Gastrocnemius medialis (tissue), 4 donors: ENCODE measurements around the gene ESR1. TPM values are rescaled to one million over a fixed set of nuclear protein-coding genes. Genes with fewer than 3 reads are reported as not detected.

Experiments
- ATAC-seq, 2 donors: fragments of 150-250 bp; one replicate each; pipeline ENCODE4 v1.9.1; 2016
- DNase-seq, 2 donors: peaks; one replicate each; pipeline ENCODE4 v3.0.0-alpha.2; 2019
- H3K27ac ChIP-seq, 4 donors: fragments of 200-600 bp; sonication (generic); 1 replicate in 1 of 4; 2 replicates in 3 of 4; pipeline ENCODE4 v1.5.1; 2016 to 2018; ENCODE audit warnings: mild to moderate bottlenecking in 2 of 4, moderate library complexity in 1 of 4
- H3K27me3 ChIP-seq, 3 donors: fragments of 200-600 bp; sonication (generic) in 2 of 3; 1 replicate in 1 of 3; 2 replicates in 2 of 3; pipeline versions ENCODE4 v1.5.1 to v1.6.0; 2016 to 2019; ENCODE audit warnings: mild to moderate bottlenecking in 1 of 3, moderate library complexity in 1 of 3
- H3K36me3 ChIP-seq, 2 donors: fragments of 200-600 bp; sonication (generic) in 1 of 2; one replicate each; pipeline ENCODE4 v1.5.1; 2017 to 2018
- H3K4me1 ChIP-seq, 2 donors: fragments of 200-600 bp; sonication (generic) in 1 of 2; one replicate each; pipeline ENCODE4 v1.5.1; 2016 to 2017; ENCODE audit warnings: mild to moderate bottlenecking in 2 of 2
- H3K4me3 ChIP-seq, 4 donors: fragments of 200-600 bp; sonication (generic) in 3 of 4; 1 replicate in 1 of 4; 2 replicates in 3 of 4; pipeline ENCODE4 v1.5.1; 2016 to 2019; ENCODE audit warnings: mild to moderate bottlenecking in 2 of 4
- H3K9me3 ChIP-seq, 3 donors: fragments of 200-600 bp; sonication (generic) in 2 of 3; 1 replicate in 1 of 3; 2 replicates in 2 of 3; pipeline ENCODE4 v1.5.1; 2016 to 2019
- CTCF ChIP-seq, 5 experiments: fragments of 450-650 bp in 3 of 5; fragments of 200-600 bp in 2 of 5; sonication (generic) in 2 of 5; IDR thresholded peaks in 4 of 5; conservative IDR thresholded peaks in 1 of 5; 1 replicate in 4 of 5; 2 replicates in 1 of 5; pipeline ENCODE4 v1.5.1; 2016 to 2019; ENCODE audit warnings: antibody characterized with exemption in 5 of 5, mild to moderate bottlenecking in 3 of 5, moderate library complexity in 3 of 5
- POLR2A ChIP-seq, 2 donors: fragments of 450-650 bp; IDR thresholded peaks; one replicate each; pipeline ENCODE4 v1.6.1; 2017; ENCODE audit warnings: antibody characterized with exemption in 2 of 2, mild to moderate bottlenecking in 2 of 2, moderate library complexity in 2 of 2
- in situ Hi-C, 4 donors: fragments of 200-750 bp; cut with MboI; loops; one replicate each; pipeline versions ENCODE4 v1.15.0 to v1.8.0; 2017; ENCODE audit warnings: low sequenced_read_pairs in 4 of 4
- intact Hi-C: fragments of 100-400 bp; cut with DNase I; formaldehyde crosslinking; loops from one replicate; pipeline ENCODE4 v1.15.1; 2023; ENCODE audit warnings: low total_unique reads
- total RNA-seq, 4 donors: library from RNA; depleted of rRNA; stranded (reverse); fragments of >200 nt; gene quantifications; one replicate each; pipeline versions ENCODE4 v1.1.0 to v1.2.3, GENCODE V29; 2016

The ESR1 gene
- total RNA-seq, 4 donors from 2014 or later = 0.61 to 1.1 (median 1.1) TPM

DNA sequence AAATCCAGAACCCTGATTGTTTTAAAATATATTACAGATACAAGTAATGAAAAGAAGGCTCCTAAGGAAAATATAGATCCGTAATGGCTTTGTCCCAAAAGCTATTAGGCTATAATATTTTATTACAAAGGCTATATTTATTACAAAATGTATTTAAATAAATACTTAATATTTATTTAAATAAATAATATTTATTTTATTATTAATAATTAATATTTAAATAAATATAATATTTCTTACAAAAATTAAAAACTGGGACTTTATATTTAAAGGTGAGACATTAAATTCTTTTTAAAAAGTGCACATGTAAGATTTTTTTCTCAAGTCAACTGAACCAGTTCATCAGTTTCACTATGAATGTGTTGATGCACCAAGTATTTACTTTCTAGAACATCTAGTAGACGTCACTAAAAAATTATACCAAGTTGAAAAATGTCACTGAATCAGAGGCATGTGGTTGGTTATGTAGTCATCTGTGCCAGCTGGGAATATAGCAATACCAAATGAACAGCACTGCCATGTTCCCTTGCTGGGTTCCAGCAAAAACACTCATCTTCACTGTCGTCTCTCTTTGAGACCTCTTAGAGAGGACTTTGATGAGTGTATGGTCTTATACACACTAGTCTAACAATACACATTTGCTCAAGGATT, 278.9 kb downstream of the ESR1 start:
- no peak for ATAC-seq
- intact Hi-C loops = no loop called here
- DNase-seq = no peak

GRCh38 chr6:152087096-152087495, 279.6 kb downstream of the ESR1 start:
- H3K27me3 ChIP-seq = no peaks in the 10 kb centered on the region
- no peak for ATAC-seq
- in situ Hi-C loops = no loop called here
- TF ChIP-seq POLR2A (IDR thresholded peaks at IDR 0.05) = no peak
- no peak for TF ChIP-seq CTCF (IDR thresholded peaks at IDR 0.05 in 4 of 5, conservative IDR thresholded peaks at IDR 0.05 in 1 of 5)
- H3K27ac ChIP-seq = no peak overlapping the region
- H3K4me3 ChIP-seq = no peak overlapping the region
- DNase-seq = no peak
- peaks cover 12 to 15% of the 10 kb centered on the region in 2 donors for H3K4me1 ChIP-seq
- H3K36me3 ChIP-seq = no peaks in the 10 kb centered on the region
- intact Hi-C loops = no loop called here
- no peaks in the 10 kb centered on the region for H3K9me3 ChIP-seq

More for the DNA sequence above, 278.9 kb downstream of the ESR1 start:
- no peaks in the 10 kb centered on the region for H3K27me3 ChIP-seq
- TF ChIP-seq POLR2A (IDR thresholded peaks at IDR 0.05) (no peak), CTCF (IDR thresholded peaks at IDR 0.05 in 4 of 5, conservative IDR thresholded peaks at IDR 0.05 in 1 of 5) (no peak)
- H3K9me3 ChIP-seq = no peaks in the 10 kb centered on the region
- in situ Hi-C loops = no loop called here
- H3K27ac ChIP-seq = no peak overlapping the region
- H3K4me1 ChIP-seq = peaks cover 9 to 11% of the 10 kb centered on the region in 2 donors
- H3K36me3 ChIP-seq = no peaks in the 10 kb centered on the region
- no peak overlapping the region for H3K4me3 ChIP-seq

DNA sequence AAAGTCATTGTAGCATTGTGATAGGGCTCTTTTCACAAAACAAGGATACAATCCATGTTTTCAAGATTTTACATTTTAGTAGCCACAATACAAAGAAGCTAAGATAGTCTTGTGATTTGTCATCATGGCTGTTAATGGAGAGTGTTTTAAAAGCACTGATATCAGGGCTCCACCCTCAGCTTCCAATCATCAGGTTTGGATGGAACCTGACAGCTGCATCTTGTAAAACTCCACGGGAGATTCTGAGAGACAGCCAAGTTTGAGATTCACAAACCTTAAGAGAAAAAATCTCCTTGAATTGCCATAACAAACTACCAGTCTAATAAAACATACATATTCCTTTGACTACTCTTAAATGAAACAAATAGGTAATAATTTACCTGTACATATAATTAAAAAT, 280.2 kb downstream of the ESR1 start:
- no peak for ATAC-seq

GRCh38 chr6:152089992-152090391, 282.5 kb downstream of the ESR1 start:
- no peaks in the 10 kb centered on the region for H3K36me3 ChIP-seq
- intact Hi-C loops (no loop called here), in situ Hi-C loops (no loop called here)
- H3K27ac ChIP-seq = no peak overlapping the region
- no peak overlapping the region for H3K4me3 ChIP-seq
- ATAC-seq (peak; percentile 61 to 70), DNase-seq (peak in 1 of 2 donors; percentile 56)
- no peaks in the 10 kb centered on the region for H3K27me3 ChIP-seq
- no peaks in the 10 kb centered on the region for H3K9me3 ChIP-seq
- peaks cover 12 to 17% of the 10 kb centered on the region in 2 donors for H3K4me1 ChIP-seq
- TF ChIP-seq CTCF (IDR thresholded peaks at IDR 0.05 in 4 of 5, conservative IDR thresholded peaks at IDR 0.05 in 1 of 5) (no peak), POLR2A (IDR thresholded peaks at IDR 0.05) (no peak)

More for the DNA sequence above, 280.2 kb downstream of the ESR1 start:
- no peaks in the 10 kb centered on the region for H3K9me3 ChIP-seq
- H3K27me3 ChIP-seq = no peaks in the 10 kb centered on the region
- in situ Hi-C loops (no loop called here), intact Hi-C loops (no loop called here)
- no peak overlapping the region for H3K27ac ChIP-seq
- no peak overlapping the region for H3K4me3 ChIP-seq
- H3K36me3 ChIP-seq = no peaks in the 10 kb centered on the region
- DNase-seq = no peak
- TF ChIP-seq CTCF (IDR thresholded peaks at IDR 0.05 in 4 of 5, conservative IDR thresholded peaks at IDR 0.05 in 1 of 5) (no peak), POLR2A (IDR thresholded peaks at IDR 0.05) (no peak)
- H3K4me1 ChIP-seq = peaks cover 12 to 15% of the 10 kb centered on the region in 2 donors

DNA sequence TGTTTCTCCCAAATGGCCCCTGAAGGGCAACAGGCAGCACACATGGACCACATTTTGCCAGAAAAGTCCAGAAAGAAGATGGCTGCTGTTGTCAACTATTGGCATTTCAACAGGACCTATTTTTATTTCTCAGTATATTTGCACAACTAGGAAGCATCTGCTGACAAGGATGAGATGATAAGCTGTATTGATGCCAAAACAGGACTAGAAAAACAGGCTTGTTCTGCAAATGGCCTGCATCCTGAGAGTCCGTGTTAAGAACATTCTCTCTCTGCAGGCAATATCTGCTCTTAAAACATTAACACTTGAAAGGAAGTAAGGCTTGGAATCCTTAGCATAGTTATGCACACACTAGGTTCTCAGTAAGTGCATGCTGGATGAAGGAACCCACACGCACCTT, 283.7 kb downstream of the ESR1 start:
- Histone ChIP-seq H3K27me3 (no peaks in the 10 kb centered on the region), H3K36me3 (no peaks in the 10 kb centered on the region), H3K4me1 (peaks cover 7 to 19% of the 10 kb centered on the region in 2 donors), H3K27ac (no peak overlapping the region), H3K4me3 (no peak overlapping the region), H3K9me3 (no peaks in the 10 kb centered on the region)
- in situ Hi-C loops (no loop called here), intact Hi-C loops (no loop called here)
- no peak for ATAC-seq
- no peak for DNase-seq
- TF ChIP-seq CTCF (IDR thresholded peaks at IDR 0.05 in 4 of 5, conservative IDR thresholded peaks at IDR 0.05 in 1 of 5) = no peak
- no peak for TF ChIP-seq POLR2A (IDR thresholded peaks at IDR 0.05)
